Suprapubic skin (tissue), 4 donors: ENCODE results near the gene BSND. TPM values are rescaled to one million over a fixed set of nuclear protein-coding genes. Genes with fewer than 3 reads are reported as not detected.

ENCODE experiments used
- DNase-seq, 2 donors: peaks; one replicate each; pipeline ENCODE4 v3.0.0-alpha.2; 2019; ENCODE audit warnings: low spot score in 2 of 2
- H3K27ac ChIP-seq: fragments of 200-600 bp; sonication (generic); one replicate; pipeline ENCODE4 v1.5.1; 2019
- H3K27me3 ChIP-seq: fragments of 200-600 bp; sonication (generic); one replicate; pipeline ENCODE4 v1.5.1; 2019
- H3K36me3 ChIP-seq: fragments of 200-600 bp; sonication (generic); one replicate; pipeline ENCODE4 v1.5.1; 2019
- H3K4me1 ChIP-seq: fragments of 200-600 bp; sonication (generic); one replicate; pipeline ENCODE4 v1.5.1; 2019
- H3K4me3 ChIP-seq: fragments of 200-600 bp; sonication (generic); one replicate; pipeline ENCODE4 v1.5.1; 2019; ENCODE audit warnings: mild to moderate bottlenecking
- H3K9me3 ChIP-seq: fragments of 200-600 bp; sonication (generic); one replicate; pipeline ENCODE4 v1.5.1; 2019
- CTCF ChIP-seq, 2 donors: fragments of 200-600 bp in 1 of 2; fragments of 450-650 bp in 1 of 2; sonication (generic) in 1 of 2; IDR thresholded peaks; one replicate each; pipeline ENCODE4 v1.5.1; 2016 to 2019; ENCODE audit warnings: antibody characterized with exemption in 2 of 2, mild to moderate bottlenecking in 1 of 2, moderate library complexity in 1 of 2
- EP300 ChIP-seq: sonication (generic); formaldehyde crosslinking; IDR thresholded peaks from one replicate; pipeline ENCODE4 v1.6.1; 2017; ENCODE audit warnings: antibody characterized with exemption
- POLR2A ChIP-seq, 2 donors: fragments of 450-650 bp; IDR thresholded peaks; one replicate each; pipeline ENCODE4 v1.6.1; 2017; ENCODE audit warnings: antibody characterized with exemption in 2 of 2, mild to moderate bottlenecking in 2 of 2, moderate library complexity in 2 of 2
- POLR2AphosphoS5 ChIP-seq, 3 donors: sonication (generic); formaldehyde crosslinking; IDR thresholded peaks; one replicate each; pipeline ENCODE4 v1.6.1; 2017; ENCODE audit warnings: antibody characterized with exemption in 3 of 3
- WGBS: methylation state at CpG from one replicate; pipeline ENCODE4 v1.1.5; 2018; 5-methylcytosine and 5-hydroxymethylcytosine counted together
- total RNA-seq, 4 donors: library from RNA; depleted of rRNA; stranded (reverse); fragments of >200 nt; gene quantifications; one replicate each; pipeline ENCODE4 v1.1.0, GENCODE V29; 2016

Gene BSND
- total RNA-seq, 4 donors from 2014 or later, result not detected

- H3K4me3 ChIP-seq, result no peak overlapping the region
Observed at GRCh38 chr1:54991939-54992338, 6.8 kb upstream of the BSND start.

GRCh38 chr1:54993140-54993539 is 5.6 kb upstream of the BSND start:
- H3K4me3 ChIP-seq, result no peak overlapping the region
- no peak for TF ChIP-seq CTCF (IDR thresholded peaks at IDR 0.05)
- H3K36me3 ChIP-seq, result no peaks in the 10 kb centered on the region
- DNase-seq, result no peak
- H3K27ac ChIP-seq, result no peak overlapping the region
- 90% methylated on average over 6 of the region's 6 CpGs for WGBS
- H3K27me3 ChIP-seq, result peaks cover 23% of the 10 kb centered on the region
- H3K9me3 ChIP-seq, result no peaks in the 10 kb centered on the region
- H3K4me1 ChIP-seq, result peaks cover 11% of the 10 kb centered on the region

More at GRCh38 chr1:54991939-54992338, 6.8 kb upstream of the BSND start:
- TF ChIP-seq CTCF (IDR thresholded peaks at IDR 0.05), result no peak
- TF ChIP-seq EP300, result no peak
- TF ChIP-seq POLR2A (IDR thresholded peaks at IDR 0.05), result no peak
- no peak for TF ChIP-seq POLR2AphosphoS5 (IDR thresholded peaks at IDR 0.05)
- Histone ChIP-seq H3K9me3 (no peaks in the 10 kb centered on the region), H3K27ac (no peak overlapping the region), H3K4me1 (peaks cover 9% of the 10 kb centered on the region), H3K27me3 (peaks cover 11% of the 10 kb centered on the region), H3K36me3 (no peaks in the 10 kb centered on the region)
- no peak for DNase-seq
- 71% methylated on average over 11 of the region's 12 CpGs for WGBS

DNA sequence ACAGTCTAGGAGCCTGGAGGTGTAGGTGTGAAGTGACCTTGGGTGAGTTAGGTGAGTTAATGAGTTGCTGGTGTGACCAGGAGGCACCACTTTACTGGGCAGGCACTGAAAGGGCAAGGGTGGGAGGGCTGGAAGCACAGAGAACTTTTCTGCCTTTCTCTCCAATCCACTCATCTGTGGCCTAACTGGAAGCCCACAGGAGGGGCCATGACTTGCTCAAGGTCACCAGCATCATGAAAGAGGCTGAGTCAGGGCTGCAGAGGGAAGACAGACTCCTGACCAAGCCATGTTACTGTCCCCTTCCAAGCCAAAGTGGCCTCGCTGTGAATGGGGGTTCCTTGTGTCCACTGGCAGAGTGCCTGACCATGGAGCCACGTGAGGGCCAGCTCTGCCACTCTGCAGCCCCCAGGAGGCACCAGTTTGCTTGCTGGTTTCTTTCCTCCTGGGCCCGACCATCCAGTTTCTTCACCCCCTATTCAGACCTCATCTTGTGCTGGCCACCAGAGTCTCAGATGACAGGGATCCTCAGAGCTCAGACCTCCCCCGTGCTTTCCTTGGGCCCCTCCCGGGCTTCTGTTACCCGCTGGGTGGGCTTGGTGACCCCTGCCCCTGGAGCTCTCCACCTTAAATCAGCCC is 4.3 kb upstream of the BSND start:
- Histone ChIP-seq H3K4me3 (no peak overlapping the region), H3K9me3 (no peaks in the 10 kb centered on the region), H3K27ac (no peak overlapping the region), H3K36me3 (no peaks in the 10 kb centered on the region), H3K27me3 (peaks cover 31% of the 10 kb centered on the region), H3K4me1 (peaks cover 11% of the 10 kb centered on the region)
- TF ChIP-seq POLR2A (IDR thresholded peaks at IDR 0.05) (no peak), EP300 (no peak), CTCF (IDR thresholded peaks at IDR 0.05) (no peak), POLR2AphosphoS5 (IDR thresholded peaks at IDR 0.05) (no peak)
- 84% methylated on average over 5 of the region's 6 CpGs for WGBS
- no peak for DNase-seq

GRCh38 chr1:54995013-54995760 is 3.5 kb upstream of the BSND start:
- Histone ChIP-seq H3K4me1 (peaks cover 11% of the 10 kb centered on the region), H3K9me3 (no peaks in the 10 kb centered on the region), H3K27me3 (peaks cover 32% of the 10 kb centered on the region), H3K36me3 (no peaks in the 10 kb centered on the region), H3K27ac (no peak overlapping the region), H3K4me3 (no peak overlapping the region)
- DNase-seq, result no peak
- WGBS, result 87% methylated on average over 12 of the region's 12 CpGs
- TF ChIP-seq CTCF (IDR thresholded peaks at IDR 0.05) (no peak), POLR2A (IDR thresholded peaks at IDR 0.05) (no peak), EP300 (no peak), POLR2AphosphoS5 (IDR thresholded peaks at IDR 0.05) (no peak)

GRCh38 chr1:54995835-54996234 is 2.9 kb upstream of the BSND start:
- WGBS, result 80% methylated on average over 9 of the region's 9 CpGs
- Histone ChIP-seq H3K4me1 (peaks cover 11% of the 10 kb centered on the region), H3K36me3 (no peaks in the 10 kb centered on the region), H3K27me3 (peaks cover 38% of the 10 kb centered on the region), H3K27ac (no peak overlapping the region), H3K9me3 (no peaks in the 10 kb centered on the region), H3K4me3 (no peak overlapping the region)
- DNase-seq, result no peak
- TF ChIP-seq POLR2A (IDR thresholded peaks at IDR 0.05), result no peak
- TF ChIP-seq EP300, result no peak
- no peak for TF ChIP-seq CTCF (IDR thresholded peaks at IDR 0.05)
- no peak for TF ChIP-seq POLR2AphosphoS5 (IDR thresholded peaks at IDR 0.05)
